ENCODE data around the gene TROAP. TPM values are rescaled to one million over a fixed set of nuclear protein-coding genes. Genes with fewer than 3 reads are reported as not detected.

The TROAP gene
- total RNA-seq, 2 donors from 2014 or later = 11.8 to 51.8 TPM

DNA sequence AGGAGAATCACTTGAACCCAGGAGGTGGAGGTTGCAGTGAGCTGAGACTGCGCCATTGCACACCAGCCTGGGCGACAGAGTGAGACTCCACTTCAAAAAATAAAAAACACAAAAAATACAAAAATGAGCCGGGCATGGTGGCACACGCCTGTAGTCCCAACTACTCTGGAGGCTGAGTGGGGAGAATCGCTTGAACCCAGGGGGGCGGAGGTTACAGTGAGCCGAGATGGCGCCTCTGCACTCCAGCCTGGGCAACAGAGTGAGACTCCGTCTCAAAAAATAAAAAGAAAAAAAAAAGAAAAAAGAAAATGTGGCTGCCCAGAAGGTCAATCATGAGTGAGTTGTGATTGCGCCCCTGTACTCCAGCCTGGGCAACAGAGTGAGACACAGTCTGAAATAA, 32.9 kb downstream of the TROAP start:
- no peak overlapping the region for H3K27ac ChIP-seq
- no peaks in the 10 kb centered on the region for H3K9me3 ChIP-seq
- H3K9ac ChIP-seq (ENCODE audit: low read depth in 2 of 2, low read length in 2 of 2) = no peak overlapping the region
- H3K4me1 ChIP-seq = no peaks in the 10 kb centered on the region
- no peak overlapping the region for H3K4me3 ChIP-seq
- intact Hi-C loops (cut with DNase I) = loop anchor here (10.0 kb wide), 1 partner anchor 229 kb away; no protein-coding TSS in a partner anchor
- TF ChIP-seq, protein P1, sequence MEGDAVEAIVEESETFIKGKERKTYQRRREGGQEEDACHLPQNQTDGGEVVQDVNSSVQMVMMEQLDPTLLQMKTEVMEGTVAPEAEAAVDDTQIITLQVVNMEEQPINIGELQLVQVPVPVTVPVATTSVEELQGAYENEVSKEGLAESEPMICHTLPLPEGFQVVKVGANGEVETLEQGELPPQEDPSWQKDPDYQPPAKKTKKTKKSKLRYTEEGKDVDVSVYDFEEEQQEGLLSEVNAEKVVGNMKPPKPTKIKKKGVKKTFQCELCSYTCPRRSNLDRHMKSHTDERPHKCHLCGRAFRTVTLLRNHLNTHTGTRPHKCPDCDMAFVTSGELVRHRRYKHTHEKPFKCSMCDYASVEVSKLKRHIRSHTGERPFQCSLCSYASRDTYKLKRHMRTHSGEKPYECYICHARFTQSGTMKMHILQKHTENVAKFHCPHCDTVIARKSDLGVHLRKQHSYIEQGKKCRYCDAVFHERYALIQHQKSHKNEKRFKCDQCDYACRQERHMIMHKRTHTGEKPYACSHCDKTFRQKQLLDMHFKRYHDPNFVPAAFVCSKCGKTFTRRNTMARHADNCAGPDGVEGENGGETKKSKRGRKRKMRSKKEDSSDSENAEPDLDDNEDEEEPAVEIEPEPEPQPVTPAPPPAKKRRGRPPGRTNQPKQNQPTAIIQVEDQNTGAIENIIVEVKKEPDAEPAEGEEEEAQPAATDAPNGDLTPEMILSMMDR (IDR thresholded peaks at IDR 0.05) = no peak
- no peak for DNase-seq
- no peaks in the 10 kb centered on the region for H3K27me3 ChIP-seq
- H3K36me3 ChIP-seq = no peaks in the 10 kb centered on the region

DNA sequence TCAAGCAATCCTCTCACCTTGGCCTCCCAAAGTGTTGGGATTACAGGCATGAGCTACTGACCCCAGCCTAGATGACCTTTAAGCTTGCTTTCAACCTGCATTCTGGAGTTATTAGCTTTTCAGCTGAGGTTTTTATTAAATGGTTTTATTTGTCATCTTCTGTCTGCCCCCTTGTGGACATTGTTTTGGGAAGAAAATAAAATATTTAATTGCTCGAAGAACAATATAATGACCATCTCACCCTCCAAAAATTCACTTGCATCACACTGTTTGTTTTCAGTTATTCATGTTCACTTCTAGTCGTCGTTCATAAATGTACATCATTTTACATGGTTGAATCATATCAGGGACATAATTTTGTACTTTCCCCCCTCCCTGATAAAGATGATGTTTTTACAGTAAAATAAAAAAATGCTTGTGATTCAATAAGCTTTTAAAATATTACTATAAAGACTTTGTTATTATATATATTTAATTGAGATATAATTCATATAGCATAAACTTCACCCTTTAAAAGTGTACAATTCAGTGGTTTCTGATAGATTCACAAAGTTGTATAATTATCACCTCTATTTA, 34.1 kb downstream of the TROAP start:
- no peaks in the 10 kb centered on the region for H3K4me1 ChIP-seq
- H3K4me3 ChIP-seq = no peak overlapping the region
- H3K27ac ChIP-seq = no peak overlapping the region
- TF ChIP-seq, protein P1 (IDR thresholded peaks at IDR 0.05) = peak; percentile 19
- intact Hi-C loops (cut with DNase I) = loop anchor here (10.0 kb wide), 1 partner anchor 228 kb away; no protein-coding TSS in a partner anchor
- H3K9ac ChIP-seq (ENCODE audit: low read depth in 2 of 2, low read length in 2 of 2) = no peak overlapping the region
- no peaks in the 10 kb centered on the region for H3K36me3 ChIP-seq
- DNase-seq = no peak
- H3K9me3 ChIP-seq = no peaks in the 10 kb centered on the region
- H3K27me3 ChIP-seq = no peaks in the 10 kb centered on the region

DNA sequence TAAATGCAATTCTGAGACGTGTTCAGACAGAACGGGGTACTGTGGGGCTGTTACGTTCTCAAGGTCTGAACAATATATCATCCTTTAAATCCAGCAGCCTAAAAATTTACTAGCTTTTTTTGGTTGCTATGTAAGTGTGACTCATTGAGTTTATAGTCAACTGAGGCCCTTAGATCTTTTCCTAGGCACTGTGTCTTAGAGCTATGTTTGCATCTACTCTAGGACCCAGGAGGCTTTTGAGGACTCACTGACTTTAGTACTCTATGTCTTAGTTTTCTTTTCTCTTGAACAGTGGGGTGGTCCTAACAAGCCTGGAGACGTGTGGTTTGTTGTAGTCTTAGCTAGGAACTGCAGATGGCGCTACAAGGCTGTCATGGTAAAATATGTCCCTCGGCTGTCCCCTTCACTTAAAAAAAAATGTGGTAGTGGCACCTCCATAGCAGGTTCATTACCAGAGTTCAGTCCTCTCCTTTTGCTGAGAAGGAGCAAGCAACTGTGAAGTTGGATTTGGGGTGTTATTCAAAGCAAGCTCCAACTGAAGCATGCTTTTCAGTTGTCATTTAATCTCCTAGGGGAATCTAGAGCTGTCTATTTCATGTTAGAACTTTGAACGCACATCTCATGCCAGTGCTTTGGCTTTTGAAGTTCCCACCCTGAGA, 35.6 kb downstream of the TROAP start:
- DNase-seq = peak; percentile 67
- Histone ChIP-seq H3K4me1 (no peaks in the 10 kb centered on the region), H3K27me3 (no peaks in the 10 kb centered on the region), H3K4me3 (no peak overlapping the region), H3K27ac (no peak overlapping the region), H3K9me3 (no peaks in the 10 kb centered on the region), H3K36me3 (no peaks in the 10 kb centered on the region), H3K9ac (ENCODE audit: low read depth in 2 of 2, low read length in 2 of 2) (no peak overlapping the region)
- TF ChIP-seq, protein P1 (IDR thresholded peaks at IDR 0.05) = peak; percentile 70
- intact Hi-C loops (cut with DNase I) = loop anchor here (2.0 to 10.0 kb wide), 2 partner anchors 156 to 226 kb away; no protein-coding TSS in a partner anchor

DNA sequence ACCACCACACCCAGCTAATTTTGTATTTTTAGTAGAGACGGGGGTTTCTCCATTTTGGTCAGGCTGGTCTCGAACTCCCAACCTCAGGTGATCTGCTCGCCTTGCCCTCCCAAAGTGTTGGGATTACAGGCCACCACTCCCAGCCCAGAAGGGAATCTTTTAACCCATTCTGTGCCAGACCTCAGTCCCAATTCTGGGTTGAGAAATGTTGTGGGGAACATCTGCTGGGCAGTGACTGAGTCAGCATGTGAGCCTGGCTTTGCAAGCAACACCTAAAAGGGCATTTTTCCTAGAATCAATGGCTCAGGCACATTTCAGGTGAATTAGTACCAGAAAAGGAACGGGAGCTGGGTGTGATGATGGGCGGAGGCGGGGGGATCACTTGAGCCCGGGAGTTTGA, 36.6 kb downstream of the TROAP start:
- intact Hi-C loops (cut with DNase I) = loop anchor here (2.0 to 10.0 kb wide), 2 partner anchors 155 to 225 kb away; no protein-coding TSS in a partner anchor
- Histone ChIP-seq H3K4me3 (no peak overlapping the region), H3K27ac (no peak overlapping the region), H3K4me1 (no peaks in the 10 kb centered on the region), H3K9me3 (no peaks in the 10 kb centered on the region), H3K36me3 (no peaks in the 10 kb centered on the region), H3K9ac (ENCODE audit: low read depth in 2 of 2, low read length in 2 of 2) (no peak overlapping the region), H3K27me3 (no peaks in the 10 kb centered on the region)
- DNase-seq = no peak
- TF ChIP-seq, protein P1 (IDR thresholded peaks at IDR 0.05) = no peak

DNA sequence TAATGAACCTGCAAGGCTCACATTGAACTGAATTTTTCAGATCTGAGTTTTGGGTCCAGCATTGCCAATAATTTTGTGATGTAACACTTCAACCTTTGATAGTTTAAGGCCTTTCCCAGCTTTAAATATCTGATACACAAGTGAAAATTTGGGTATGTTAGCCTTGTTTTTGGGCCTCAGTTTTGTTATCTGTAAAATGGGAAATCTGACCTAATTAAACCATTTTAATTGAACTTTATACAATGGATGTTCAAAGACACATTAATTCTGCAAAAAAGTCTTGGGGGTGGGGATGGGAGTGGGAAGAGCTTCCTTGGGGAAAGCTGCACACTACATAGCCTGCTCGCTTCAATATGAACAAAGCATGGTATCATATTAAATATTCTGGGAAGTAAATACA, 39.0 kb downstream of the TROAP start:
- intact Hi-C loops (cut with DNase I) = no loop called here
- peaks cover 5% of the 10 kb centered on the region for H3K4me1 ChIP-seq
- H3K4me3 ChIP-seq = no peak overlapping the region
- no peak overlapping the region for H3K27ac ChIP-seq
- H3K9ac ChIP-seq (ENCODE audit: low read depth in 2 of 2, low read length in 2 of 2) = no peak overlapping the region
- no peak for DNase-seq
- H3K27me3 ChIP-seq = no peaks in the 10 kb centered on the region
- no peaks in the 10 kb centered on the region for H3K9me3 ChIP-seq
- TF ChIP-seq, protein P1 (IDR thresholded peaks at IDR 0.05) = no peak
- no peaks in the 10 kb centered on the region for H3K36me3 ChIP-seq
